Measurements from ENCODE around the gene SEC22C.

- no peak for TF ChIP-seq CTCF (conservative IDR thresholded peaks at IDR 0.05 in 1 of 2, IDR thresholded peaks at IDR 0.05 in 1 of 2; ENCODE audit: extremely low read depth in 1 of 2, insufficient read depth in 1 of 2, low read depth in 1 of 2, low read length in 2 of 2)
- TF ChIP-seq EZH2 (IDR thresholded peaks at IDR 0.05; ENCODE audit: borderline replicate concordance, low read length) = no peak
These were observed 52.3 kb downstream of the SEC22C start for GRCh38 chr3:42529468-42529867.
